T follicular helper cell (primary cell): ENCODE results near the gene FILIP1.

Experiments
- DNase-seq: peaks from one replicate; pipeline ENCODE4 v3.0.0-alpha.2; 2020; ENCODE audit warnings: low read depth

FILIP1 gene

GRCh38 chr6:75337835-75338580 is 155.6 kb downstream of the FILIP1 start:
- DNase-seq = no peak

GRCh38 chr6:75334266-75335040 is 159.1 kb downstream of the FILIP1 start:
- DNase-seq = no peak

DNA sequence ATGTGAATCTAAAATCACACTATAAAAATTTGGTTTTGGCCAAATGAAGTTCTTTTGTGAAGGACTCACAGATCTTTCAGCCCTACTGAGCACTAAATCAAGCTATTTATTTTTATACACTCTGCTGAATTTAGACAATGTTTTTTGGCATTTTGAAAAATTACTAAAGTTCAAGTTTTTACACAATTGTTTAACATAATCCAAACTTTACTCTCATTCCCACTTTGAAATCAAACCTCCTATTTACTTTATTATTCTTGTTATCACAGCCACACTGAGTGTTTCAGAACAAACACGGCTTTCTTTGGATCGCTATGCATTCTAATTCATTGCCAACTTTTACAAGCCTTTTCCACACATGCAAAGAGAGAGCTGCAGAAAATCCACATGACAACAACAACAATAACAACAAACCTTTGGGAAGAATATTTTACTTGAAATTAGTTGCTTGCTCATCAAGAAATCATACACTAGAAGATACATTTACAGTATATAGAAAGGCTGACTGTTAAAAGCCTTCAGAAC is 159.9 kb downstream of the FILIP1 start:
- DNase-seq = no peak

- no peak for DNase-seq
Observed at GRCh38 chr6:75331151-75331550, 162.4 kb downstream of the FILIP1 start.

GRCh38 chr6:75329703-75330102 is 163.9 kb downstream of the FILIP1 start:
- no peak for DNase-seq

GRCh38 chr6:75327807-75328206 is 165.8 kb downstream of the FILIP1 start:
- no peak for DNase-seq

GRCh38 chr6:75326557-75327258 is 166.9 kb downstream of the FILIP1 start:
- no peak for DNase-seq

DNA sequence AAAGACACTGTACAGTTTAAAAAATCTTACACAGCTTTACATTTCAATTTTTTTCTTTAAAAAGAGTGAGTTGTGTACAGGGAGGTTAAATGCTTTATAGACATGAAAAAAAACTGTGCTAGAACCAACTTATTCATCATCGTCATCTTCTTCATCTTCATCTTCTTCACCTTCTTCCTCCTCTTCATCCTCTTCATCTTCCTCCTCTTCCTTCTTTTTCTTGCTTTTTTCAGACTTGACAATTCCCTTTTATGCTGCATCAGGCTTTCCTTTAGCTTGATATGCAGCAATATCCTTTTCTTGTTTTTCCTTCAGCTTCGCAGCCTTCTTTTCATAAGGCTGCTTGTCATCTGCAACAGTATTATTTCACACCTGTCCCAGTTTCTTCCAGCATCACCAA is 174.7 kb downstream of the FILIP1 start:
- no peak for DNase-seq

DNA sequence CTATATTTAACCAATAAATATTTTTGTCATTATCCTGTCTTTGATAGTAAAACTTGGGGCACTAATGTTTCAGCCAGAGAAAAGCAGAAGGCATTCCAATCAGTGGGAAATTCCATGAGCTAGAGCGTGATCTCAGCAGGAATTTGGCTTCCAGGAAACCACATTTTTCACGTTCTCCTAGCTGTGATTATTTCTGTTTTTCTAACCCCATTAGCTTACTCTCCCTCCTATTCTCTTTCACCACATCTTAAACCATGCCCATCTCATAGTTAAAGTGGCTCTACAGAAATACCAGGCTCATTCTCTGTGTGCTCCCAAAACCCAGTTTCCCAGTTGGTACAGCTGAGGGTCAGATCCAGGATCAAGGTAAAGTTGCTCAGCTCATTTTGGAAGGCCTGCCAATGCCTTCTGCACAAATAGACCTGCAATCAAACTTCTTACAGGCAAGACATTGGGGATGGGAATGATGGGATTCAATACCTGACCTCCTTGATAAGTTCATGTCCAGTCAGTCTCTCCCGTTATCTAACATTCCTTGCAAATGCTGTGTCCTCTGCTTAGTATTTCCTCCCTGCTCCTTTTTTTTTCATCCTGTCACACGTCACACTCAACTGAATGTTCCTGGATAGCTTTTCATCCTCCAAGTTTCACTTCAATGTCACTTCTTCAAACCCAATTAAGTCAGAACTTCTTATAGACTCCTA is 175.9 kb downstream of the FILIP1 start:
- no peak for DNase-seq

DNA sequence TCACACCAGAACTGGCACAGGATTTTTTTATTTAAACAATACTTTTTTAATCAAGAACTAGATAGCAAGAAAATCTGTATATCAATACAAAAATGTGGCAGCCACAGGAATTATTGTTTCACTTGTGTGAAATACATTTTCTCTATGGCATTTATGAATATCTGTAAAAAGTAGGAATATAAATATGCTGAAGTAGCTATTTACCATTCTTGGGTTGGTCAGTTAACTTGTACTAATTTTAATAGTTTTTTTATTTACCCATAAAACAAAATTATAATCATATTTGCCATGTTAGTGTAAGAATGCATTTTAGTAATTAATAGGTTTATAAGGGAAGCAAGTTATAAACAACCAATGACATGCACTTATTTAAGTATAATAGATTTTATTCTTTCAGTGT is 177.6 kb downstream of the FILIP1 start:
- DNase-seq = no peak

- DNase-seq = no peak
Observed at GRCh38 chr6:75308250-75308988, 185.2 kb downstream of the FILIP1 start.

DNA sequence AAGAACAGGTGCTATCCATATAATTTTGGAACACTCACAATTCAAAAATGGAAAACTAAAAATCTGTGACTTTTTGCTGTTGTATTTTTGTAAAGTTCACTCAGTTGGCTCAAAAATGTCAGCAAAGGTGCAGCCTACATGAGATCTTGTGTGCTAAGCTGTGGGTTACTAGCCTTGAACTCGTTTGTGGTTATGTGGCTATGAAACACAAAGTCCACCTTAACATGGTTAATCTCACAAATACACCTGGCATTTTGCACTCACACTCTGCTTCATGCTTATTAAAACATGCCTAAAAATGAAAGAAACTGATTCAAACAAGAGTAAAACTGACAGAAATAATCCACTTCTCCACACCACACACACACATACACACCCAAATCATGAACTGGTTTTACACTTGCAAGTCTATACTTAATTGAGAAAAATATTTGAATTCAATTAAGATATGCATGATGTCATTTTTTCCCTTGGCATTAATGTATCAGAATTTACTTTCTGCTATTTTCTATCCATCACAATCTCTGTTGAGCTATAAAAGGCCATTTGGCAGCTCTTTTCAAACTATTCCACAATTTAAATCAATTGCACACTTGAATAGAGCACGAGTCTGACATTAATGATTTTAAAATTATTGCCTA is 186.1 kb downstream of the FILIP1 start:
- no peak for DNase-seq

DNA sequence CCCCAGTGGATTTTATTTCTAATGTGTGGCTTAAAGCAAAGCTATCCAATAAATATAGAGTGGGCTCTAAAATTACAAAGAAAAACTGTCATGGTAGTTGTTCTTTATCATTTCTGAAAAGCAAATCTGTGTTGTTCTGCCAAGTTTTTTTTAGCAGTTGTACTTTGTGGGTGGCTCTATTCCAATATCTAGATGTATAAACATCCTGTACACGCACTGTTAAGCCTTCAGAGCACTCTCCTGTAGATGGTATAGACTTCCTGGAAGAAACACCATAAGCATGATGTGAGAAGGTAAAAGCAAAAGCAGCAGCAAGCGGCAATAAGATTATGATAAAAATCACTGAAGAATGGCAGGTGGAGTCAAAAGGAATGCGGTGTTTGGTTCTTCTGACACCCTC is 187.5 kb downstream of the FILIP1 start:
- no peak for DNase-seq

DNA sequence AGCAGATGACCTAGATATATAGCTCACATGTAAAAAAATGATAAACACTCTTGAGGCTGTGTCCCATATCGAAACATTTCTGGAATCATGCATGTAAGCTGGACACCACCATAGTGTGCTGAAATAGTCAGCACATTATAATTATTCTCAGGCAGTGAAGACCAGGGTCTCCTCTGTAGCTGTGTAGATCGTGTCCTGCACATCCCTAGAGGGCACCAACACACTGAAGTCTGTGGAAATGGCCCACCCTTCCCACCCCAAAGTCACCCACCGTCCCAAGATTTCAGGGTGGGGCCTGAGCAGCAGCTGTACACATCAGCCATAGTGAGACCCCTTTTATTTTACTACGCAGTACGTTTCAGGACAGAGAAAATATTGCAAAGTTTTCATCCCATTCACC is 188.0 kb downstream of the FILIP1 start:
- DNase-seq = no peak

GRCh38 chr6:75302280-75302679 is 191.3 kb downstream of the FILIP1 start:
- no peak for DNase-seq

GRCh38 chr6:75301537-75301936 is 192.1 kb downstream of the FILIP1 start:
- no peak for DNase-seq

DNA sequence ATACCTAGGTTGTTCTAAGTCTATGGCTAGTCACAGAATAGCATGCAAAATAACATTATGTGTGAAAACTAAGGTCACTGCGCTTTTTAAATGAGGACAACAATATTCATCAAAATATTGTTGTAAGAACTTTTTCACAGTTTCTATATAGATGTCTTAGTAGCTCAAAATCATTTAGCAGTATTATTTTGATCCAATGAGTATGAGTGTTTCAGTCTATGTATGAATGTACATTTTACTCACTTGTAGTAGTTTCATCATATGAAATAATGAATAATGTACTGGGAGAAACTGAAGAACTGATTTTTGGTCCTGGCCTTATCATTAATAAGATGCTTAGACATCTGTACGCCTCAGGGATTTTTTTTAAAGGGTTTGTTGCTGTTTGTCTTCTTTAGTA is 192.5 kb downstream of the FILIP1 start:
- DNase-seq = no peak

DNA sequence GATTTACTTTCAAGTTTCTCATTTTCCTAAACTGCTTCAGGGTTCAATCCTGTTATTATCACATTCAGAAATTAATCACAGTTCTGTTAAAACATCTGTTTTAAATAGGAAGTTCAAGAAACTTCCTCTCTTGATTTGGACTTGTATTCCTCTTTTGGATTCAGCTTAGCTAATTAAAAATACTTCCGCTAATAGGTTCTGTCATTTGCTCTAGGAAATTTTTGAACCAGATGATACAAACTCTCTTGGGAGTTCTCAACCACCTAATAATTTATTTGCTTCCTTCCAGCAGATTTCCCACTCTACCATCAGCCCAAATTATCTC is 193.1 kb downstream of the FILIP1 start:
- DNase-seq = no peak

DNA sequence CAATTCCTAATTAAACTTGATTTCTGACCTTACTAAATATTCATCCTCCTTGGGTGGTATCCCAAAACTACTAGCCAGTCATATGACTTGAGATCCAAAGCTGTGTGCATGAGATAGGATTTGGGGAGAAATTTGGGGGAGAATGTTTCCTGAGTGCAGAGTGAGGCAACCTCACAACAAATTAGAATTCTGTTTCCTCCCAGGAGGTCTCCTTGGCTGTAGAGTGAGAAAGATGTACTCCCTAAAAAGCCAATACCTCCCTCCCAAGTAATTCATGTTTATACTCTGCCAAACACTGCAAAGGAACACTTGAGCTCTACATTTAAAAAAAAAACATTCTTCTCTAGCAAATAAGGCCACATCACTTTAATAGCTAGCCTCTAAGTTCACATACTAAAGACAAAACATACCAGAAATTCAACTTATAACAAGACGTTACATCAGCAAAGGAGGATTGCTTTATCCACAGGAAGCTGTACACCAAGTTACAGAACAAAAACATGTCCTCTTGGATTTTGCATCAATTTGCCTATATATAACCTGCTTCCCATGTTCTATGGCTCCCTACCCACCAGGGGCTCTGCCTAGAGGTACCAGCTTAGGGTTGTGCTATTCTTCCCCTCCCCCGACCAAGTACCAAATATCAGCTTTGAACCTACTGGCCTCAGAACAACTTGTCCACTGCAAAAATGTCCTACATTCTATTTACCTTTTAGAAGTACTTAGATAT is 193.6 kb downstream of the FILIP1 start:
- DNase-seq = no peak
